Activated CD4-positive, alpha-beta T cell treated with anti-CD3 and anti-CD28 coated beads, Interleukin-2, amount 50 U/mL, for 24 hours (primary cell): ENCODE measurements around the gene TCEANC2.

ENCODE experiments used
- DNase-seq, 2 donors: peaks; one replicate each; pipeline ENCODE4 v3.0.0-alpha.2; 2020; ENCODE audit warnings: low read depth in 1 of 2, low spot score in 1 of 2

TCEANC2 gene

GRCh38 chr1:54134295-54134694, 80.9 kb downstream of the TCEANC2 start:
- DNase-seq, result no peak

GRCh38 chr1:54135436-54136120, 82.2 kb downstream of the TCEANC2 start:
- DNase-seq, result no peak

- DNase-seq, result no peak
Observed at GRCh38 chr1:54136269-54136896, 83.0 kb downstream of the TCEANC2 start.

GRCh38 chr1:54136963-54137533, 83.6 kb downstream of the TCEANC2 start:
- DNase-seq, result no peak

GRCh38 chr1:54137534-54138061, 84.2 kb downstream of the TCEANC2 start:
- no peak for DNase-seq

- no peak for DNase-seq
Observed at GRCh38 chr1:54138994-54139393, 85.6 kb downstream of the TCEANC2 start.

GRCh38 chr1:54139711-54140110, 86.3 kb downstream of the TCEANC2 start:
- no peak for DNase-seq

GRCh38 chr1:54142146-54142900, 88.9 kb downstream of the TCEANC2 start:
- DNase-seq, result no peak

GRCh38 chr1:54144366-54144765, 91.0 kb downstream of the TCEANC2 start:
- DNase-seq, result no peak

- no peak for DNase-seq
Observed at GRCh38 chr1:54149734-54150133, 96.3 kb downstream of the TCEANC2 start.

GRCh38 chr1:54151013-54151412, 97.6 kb downstream of the TCEANC2 start:
- DNase-seq, result no peak

- no peak for DNase-seq
Observed at GRCh38 chr1:54152696-54153095, 99.3 kb downstream of the TCEANC2 start, which contains the start of gene CDCP2. Gene CDCP2, minus strand, starts transcription at chr1:54153000. Its CDS starts 78 bp downstream, at chr1:54152922.

- DNase-seq, result no peak
Observed at GRCh38 chr1:54153535-54154439, 100.4 kb downstream of the TCEANC2 start.
